GM19468 (cell line): Measurements from ENCODE around the gene TUBGCP3.

Experiments
- ATAC-seq: cut with Tn5 transposase; IDR thresholded peaks from one replicate; pipeline ENCODE4 v1.9.1; 2021; ENCODE audit warnings: mild to moderate bottlenecking, moderate library complexity, moderate number of reproducible peaks; ENCODE audit not compliant: unreplicated experiment; ENCODE audit errors: extremely low read depth

The TUBGCP3 gene

GRCh38 chr13:112445411-112446271 is 142.3 kb downstream of the TUBGCP3 start:
- no peak for ATAC-seq

GRCh38 chr13:112444416-112445399 is 143.2 kb downstream of the TUBGCP3 start:
- ATAC-seq = no peak

GRCh38 chr13:112443995-112444311 is 144.0 kb downstream of the TUBGCP3 start:
- ATAC-seq = no peak

GRCh38 chr13:112443191-112443994 is 144.6 kb downstream of the TUBGCP3 start:
- ATAC-seq = no peak

GRCh38 chr13:112442483-112443090 is 145.4 kb downstream of the TUBGCP3 start:
- no peak for ATAC-seq

GRCh38 chr13:112441779-112442310 is 146.1 kb downstream of the TUBGCP3 start:
- no peak for ATAC-seq

GRCh38 chr13:112441226-112441625 is 146.7 kb downstream of the TUBGCP3 start:
- ATAC-seq = no peak

GRCh38 chr13:112438515-112438914 is 149.4 kb downstream of the TUBGCP3 start:
- no peak for ATAC-seq

GRCh38 chr13:112438094-112438493 is 149.9 kb downstream of the TUBGCP3 start:
- ATAC-seq = no peak

- ATAC-seq = no peak
Observed at GRCh38 chr13:112435973-112436372, 152.0 kb downstream of the TUBGCP3 start.
